Measurements from ENCODE around the gene POFUT2.

POFUT2 gene

GRCh38 chr21:45296638-45297037 is 8.9 kb upstream of the POFUT2 start:
- DNase-seq = no peak

- DNase-seq = no peak
Measured at GRCh38 chr21:45295576-45296365, 8.1 kb upstream of the POFUT2 start.

DNA sequence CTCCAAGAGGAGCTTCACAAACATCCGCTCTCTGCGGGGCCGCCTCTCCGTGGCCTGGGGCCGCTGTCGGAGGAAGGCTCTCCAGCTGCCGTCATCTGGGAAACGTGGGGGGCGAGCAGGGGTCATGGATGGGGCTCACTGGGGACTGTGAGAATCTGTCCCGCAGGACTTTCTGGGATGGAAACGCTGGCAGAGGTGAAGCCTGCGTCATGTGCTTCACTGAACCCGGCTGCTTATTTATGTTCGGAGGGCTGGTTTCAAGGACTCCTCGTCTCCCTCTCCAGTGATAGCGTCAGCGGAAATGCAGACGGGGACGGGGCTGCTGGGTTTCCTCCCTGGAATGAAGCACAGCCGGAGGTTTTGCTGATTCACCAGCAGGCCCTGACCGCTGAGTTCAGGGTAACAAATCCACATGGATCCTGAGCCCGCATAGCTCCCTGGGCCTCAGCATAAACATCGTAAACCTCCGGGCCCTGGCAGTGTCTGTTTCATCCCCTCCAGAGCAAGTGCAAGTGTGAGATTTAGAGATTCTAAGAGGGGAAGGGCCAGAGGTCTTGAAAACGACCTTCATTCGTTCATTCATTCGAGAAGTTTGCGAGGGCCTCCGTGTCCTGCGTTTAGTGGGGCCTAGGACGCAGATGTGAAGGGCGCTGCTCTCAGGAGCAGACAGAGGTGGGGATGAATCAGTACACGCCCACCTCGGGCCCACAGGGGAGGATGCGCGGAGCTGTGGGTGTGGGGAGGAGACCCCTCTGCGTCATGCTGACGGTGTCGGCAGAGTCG is 7.0 kb upstream of the POFUT2 start:
- DNase-seq = peak; percentile 15

DNA sequence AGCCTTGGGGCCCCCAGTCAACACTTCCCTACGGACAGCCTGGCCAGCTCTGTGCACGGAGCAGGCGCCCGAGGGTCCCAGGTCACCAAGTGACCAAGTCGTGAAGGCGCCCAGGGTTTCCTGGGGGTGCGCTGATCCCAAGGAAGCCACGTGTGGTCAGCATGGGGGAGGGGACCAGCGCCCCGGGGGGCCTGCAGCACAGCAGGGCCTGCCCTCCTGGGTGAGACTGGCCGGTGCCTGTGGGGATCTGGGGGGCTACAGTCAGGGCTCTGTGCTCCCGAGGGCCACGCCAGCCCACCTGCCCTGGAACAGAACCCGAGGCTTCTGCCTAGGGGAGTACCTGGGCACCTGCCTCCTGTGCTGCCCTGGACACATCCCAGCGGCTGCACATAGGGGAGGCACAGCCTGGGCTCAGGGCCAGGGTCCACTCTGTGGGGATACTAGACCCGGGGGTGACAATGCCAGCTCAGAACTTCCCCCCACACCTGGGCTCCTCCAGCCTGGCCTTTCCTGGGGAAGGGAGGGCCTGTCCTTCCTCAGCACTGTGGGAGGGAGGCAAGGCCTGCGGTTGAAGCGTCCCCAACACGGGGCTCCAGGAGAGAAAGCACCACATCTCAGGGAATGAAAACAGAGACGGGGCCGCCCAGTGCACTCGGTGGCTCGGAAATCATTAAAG is 6.2 kb upstream of the POFUT2 start:
- DNase-seq = no peak

DNA sequence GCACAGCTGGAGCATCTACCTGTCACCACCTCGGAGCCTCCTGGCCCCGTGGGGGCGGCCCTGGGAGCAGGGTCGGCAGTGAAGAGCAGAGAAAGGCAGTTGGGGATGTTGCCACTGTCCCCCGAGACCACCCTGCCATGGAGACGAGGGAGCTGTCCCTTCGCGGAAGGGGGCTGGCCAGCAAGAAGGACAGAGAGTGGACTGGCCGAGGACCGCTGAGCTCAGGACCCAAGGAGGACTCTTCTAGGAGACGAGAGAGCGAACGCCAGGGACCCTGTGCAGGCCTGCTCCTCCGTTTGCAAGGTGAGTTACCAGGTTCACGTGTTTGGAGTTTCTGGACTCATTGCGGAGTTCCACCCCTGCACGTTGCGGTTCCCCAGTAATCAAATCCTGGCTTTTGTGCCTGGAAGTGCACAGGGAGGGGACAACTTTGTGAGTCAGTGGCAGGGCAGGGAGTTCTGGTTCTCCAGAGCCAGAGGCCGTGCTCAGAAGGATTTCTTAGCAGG is 5.6 kb upstream of the POFUT2 start:
- DNase-seq = no peak

DNA sequence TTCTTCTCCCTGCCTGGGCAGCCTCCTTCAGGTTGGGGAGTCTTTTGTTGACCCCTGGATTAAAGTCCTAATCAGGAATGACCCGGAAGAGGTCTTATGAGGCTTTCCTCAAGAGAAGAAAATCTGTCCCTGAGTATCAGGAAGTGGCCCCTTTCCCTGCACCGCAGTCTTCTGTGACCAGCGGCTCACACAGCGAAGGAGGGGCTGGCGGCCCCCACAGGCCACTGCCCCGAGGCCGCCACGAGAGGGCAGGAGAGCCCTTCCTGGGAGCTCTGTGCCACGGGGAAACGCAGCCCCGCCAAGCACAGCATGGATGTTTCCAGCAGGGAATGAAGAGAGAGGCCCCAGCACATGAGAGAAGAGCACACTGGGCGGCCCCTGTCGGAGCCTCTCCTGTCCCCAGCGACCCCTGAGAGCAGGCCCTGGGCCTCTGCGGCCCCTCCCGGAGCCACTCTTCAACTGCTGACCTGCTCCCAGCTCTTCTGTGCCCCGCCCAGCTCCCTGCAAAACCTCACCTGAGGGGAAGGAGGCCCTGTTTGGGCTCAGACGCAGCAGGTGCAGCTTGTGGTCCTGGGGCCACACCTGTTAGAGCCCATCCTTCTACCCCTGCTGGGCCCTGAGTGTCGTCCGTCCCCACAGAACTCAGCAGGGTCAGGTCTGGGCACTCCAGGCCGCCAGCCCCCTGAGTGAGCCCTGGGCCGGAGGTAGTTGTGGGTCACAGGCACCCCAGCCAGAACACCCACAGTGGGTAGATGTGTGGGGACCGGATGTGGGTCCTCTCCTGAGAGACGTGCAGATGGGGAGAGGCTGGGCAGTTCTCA is 4.9 kb upstream of the POFUT2 start:
- peak; percentile 72 for DNase-seq

- DNase-seq = no peak
Measured at GRCh38 chr21:45291613-45292398, 4.1 kb upstream of the POFUT2 start.

- no peak for DNase-seq
Measured at GRCh38 chr21:45290948-45291612, 3.4 kb upstream of the POFUT2 start.

DNA sequence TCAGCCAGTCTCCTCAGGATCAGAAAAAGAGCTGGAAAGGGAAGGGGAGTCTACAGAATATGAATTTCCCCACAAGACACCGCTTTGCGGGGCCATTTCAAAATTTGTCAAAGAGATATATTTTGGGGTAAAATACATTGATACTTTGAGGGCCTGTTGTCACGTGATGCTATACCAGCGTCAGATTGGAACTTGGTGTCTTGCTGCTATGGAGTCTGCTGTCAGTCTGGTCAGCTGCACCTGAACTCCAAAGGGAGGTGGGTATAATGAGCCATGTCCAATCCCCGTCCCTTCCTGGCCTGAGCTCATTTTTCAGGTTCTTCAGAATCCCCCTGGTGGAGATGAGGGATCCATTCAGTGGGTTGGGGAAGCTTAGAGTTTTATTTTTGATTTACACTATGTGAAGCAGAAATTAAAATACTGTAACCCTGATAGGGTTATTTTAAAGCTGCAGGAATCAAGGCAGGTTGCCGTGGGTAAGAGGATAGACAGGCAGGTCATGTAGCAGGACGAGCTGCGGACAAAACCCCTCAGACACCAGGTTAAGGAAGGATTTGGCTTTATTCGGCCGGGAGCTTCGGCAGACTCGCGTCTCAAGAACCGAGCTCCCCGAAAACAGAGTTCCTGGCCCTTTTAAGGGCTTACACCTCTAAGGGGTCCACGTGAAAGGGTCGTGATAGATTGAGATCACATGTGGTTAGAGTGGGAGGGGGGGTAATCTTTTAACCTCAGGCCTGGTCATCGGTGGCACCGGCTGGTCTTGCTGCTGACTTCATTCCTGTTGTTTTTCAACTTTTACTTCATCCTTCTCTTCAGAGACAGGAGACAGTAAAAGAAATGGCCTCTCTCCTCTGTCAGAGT is 2.2 kb upstream of the POFUT2 start:
- DNase-seq = no peak

GRCh38 chr21:45289134-45289533 is 1.4 kb upstream of the POFUT2 start:
- DNase-seq = no peak

- DNase-seq = no peak
Measured at GRCh38 chr21:45288441-45288841, 746 bp upstream of the POFUT2 start.

DNA sequence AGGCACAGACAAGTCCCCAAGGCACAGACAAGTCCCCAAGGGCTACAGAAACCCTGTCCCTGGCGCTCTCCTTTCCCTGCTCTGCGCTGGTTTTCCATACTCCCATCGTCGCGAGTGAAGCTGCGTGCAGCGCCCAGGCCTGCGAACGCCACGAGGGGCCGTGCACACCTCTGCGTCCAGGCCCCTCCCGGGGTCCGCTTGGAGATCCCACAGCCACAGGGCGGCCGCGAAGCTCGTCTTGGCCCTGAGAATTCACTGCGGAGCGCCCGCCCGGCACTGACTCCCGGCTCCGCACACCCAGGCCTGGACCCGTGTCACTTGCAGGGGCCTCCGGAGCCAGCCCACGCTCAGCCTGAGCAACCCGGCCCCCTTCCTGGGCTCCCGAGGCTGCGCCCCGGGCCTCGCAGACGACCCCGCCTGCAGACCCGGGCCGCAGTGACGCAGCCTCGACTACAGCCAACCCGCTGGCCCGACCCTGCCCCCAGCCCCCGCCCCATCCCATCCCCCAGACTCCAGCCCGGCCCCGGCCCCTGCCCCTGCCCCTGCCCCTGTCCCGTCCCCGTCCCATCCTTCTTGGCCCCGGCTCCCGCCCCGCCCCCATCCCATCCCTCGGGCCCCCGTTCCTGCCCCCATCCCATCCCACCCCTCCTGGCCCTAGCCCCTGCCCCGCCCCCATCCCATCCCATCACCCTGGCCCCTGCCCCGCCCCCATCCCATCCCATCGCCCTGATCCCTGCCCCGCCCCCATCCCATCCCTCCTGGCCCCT is 841 bp downstream of the POFUT2 start:
- no peak for DNase-seq

DNA sequence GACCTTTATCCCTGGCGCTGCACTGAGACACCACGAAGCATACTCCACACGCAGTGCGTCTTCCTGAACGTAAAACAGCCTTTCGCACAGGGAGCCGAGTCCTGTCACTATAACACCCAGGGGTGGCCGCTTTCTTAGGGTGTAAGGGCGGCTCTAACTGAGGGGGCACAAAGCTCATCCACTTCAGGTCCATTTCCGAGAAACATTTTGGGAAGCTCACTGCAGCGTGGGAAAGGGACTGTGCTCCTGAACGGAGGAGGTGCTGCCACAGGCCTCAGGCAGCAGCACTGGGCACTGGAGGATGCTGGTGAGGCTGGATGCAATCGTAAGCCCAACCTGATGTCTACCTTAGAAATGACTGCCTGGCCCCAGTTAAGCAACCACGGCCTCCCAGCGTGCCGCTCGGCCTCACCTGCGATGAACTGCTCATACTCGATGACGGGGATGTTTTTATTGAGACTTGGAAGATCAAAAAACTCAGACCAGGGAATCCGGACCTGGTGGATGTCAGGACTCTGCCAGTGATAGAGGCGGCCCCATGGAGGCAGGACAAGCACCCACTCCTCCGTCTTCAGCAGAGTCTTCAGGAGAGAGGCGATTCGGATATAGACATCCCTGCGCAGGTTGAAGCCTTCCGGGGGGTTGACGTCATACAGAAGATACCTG is 2.3 kb downstream of the POFUT2 start:
- DNase-seq = no peak

- DNase-seq = no peak
Measured at GRCh38 chr21:45284456-45284741, 3.3 kb downstream of the POFUT2 start.

DNA sequence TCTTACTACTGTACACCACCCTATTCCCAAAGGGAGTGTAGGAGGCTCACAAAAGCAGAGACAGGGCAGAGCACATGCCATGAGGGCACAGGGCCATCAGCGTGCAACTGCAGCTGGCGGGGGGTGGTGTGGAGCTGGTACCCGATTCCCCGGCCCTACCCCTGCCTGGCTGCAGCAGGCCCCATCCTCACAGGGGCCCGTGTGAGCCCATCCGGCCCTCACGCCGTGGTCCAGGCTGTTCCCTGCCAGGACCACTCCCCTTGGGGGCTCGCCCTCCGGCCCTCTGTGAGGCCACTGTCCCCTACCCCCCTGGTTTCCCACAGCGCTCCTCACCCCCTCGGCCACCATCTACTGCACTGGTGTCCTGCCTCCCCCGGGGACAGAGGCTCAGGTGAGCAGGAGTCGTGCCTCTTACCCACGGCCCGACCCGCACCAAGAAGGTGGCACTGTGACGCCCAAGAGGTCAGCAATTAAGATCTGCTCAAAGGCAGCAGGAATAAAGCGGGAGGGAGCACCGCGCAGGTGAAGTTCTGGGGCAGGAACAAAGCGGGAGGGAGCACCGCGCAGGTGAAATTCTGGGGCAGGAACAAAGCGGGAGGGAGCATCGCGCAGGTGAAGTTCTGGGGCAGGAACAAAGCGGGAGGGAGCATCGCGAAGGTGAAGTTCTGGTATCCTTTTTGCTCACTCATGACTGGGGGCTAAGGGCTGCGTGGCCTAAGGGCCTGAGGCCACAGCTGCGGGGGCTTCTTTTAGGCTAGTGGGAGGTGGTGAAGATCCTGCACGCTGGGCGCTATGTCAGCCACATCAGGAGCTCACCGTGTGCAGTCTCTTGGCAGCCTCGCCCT is 3.9 kb downstream of the POFUT2 start:
- no peak for DNase-seq

- no peak for DNase-seq
Measured at GRCh38 chr21:45283035-45283610, 4.6 kb downstream of the POFUT2 start.

- no peak for DNase-seq
Measured at GRCh38 chr21:45282283-45283034, 5.2 kb downstream of the POFUT2 start.

All from DMS153 (cell line).